ENCODE measurements around the gene CLDN15.
"Not testable (repeated sequence)": the region's sequence is repeated elsewhere in the genome, so short reads cannot be mapped to it uniquely, and the experiment has no call there.

CLDN15 gene

GRCh38 chr7:101222275-101222830 is 15.2 kb downstream of the CLDN15 start:
- DNase-seq (ENCODE audit: low spot score) = no peak

- DNase-seq (ENCODE audit: low spot score) = no peak
These were observed 17.3 kb downstream of the CLDN15 start for GRCh38 chr7:101220295-101220694.

GRCh38 chr7:101218236-101219125 is 19.1 kb downstream of the CLDN15 start:
- DNase-seq (ENCODE audit: low spot score) = no peak

- peak; percentile 96 for DNase-seq (ENCODE audit: low spot score)
These were observed 20.0 kb downstream of the CLDN15 start, which contains the start of the genes PLOD3 and ZNHIT1 for GRCh38 chr7:101217388-101218235. Gene PLOD3 (minus strand): TSS chr7:101217581. CDS start chr7:101217274, 307 bp downstream. Gene ZNHIT1 (plus strand): TSS chr7:101218165. CDS start chr7:101218196, 31 bp downstream.

GRCh38 chr7:101216860-101217387 is 20.7 kb downstream of the CLDN15 start:
- no peak for DNase-seq (ENCODE audit: low spot score)

- no peak for DNase-seq (ENCODE audit: low spot score)
These were observed 21.4 kb downstream of the CLDN15 start for GRCh38 chr7:101216001-101216859.

- no peak for DNase-seq (ENCODE audit: low spot score)
These were observed 25.6 kb downstream of the CLDN15 start for GRCh38 chr7:101212014-101212413.

- DNase-seq (ENCODE audit: low spot score) = no peak
These were observed 26.1 kb downstream of the CLDN15 start for GRCh38 chr7:101211501-101211900.

GRCh38 chr7:101210143-101210542 is 27.5 kb downstream of the CLDN15 start:
- DNase-seq (ENCODE audit: low spot score) = no peak

GRCh38 chr7:101208794-101209193 is 28.8 kb downstream of the CLDN15 start:
- no peak for DNase-seq (ENCODE audit: low spot score)

GRCh38 chr7:101207459-101207858 is 30.1 kb downstream of the CLDN15 start:
- no peak for DNase-seq (ENCODE audit: low spot score)

- no peak for DNase-seq (ENCODE audit: low spot score)
These were observed 30.9 kb downstream of the CLDN15 start for GRCh38 chr7:101206665-101207042.

- DNase-seq (ENCODE audit: low spot score) = no peak
These were observed 31.5 kb downstream of the CLDN15 start for GRCh38 chr7:101205901-101206664.

- DNase-seq (ENCODE audit: low spot score) = not testable (repeated sequence)
These were observed 33.6 kb downstream of the CLDN15 start for GRCh38 chr7:101203740-101204738.

- no peak for DNase-seq (ENCODE audit: low spot score)
These were observed 35.0 kb downstream of the CLDN15 start for GRCh38 chr7:101202603-101202918.

GRCh38 chr7:101201695-101202602 is 35.7 kb downstream of the CLDN15 start:
- DNase-seq (ENCODE audit: low spot score) = no peak

- DNase-seq (ENCODE audit: low spot score) = no peak
These were observed 36.6 kb downstream of the CLDN15 start, which contains the start of gene MOGAT3 for GRCh38 chr7:101200862-101201599. Gene MOGAT3 (minus strand): TSS chr7:101201036. CDS start chr7:101200854, 182 bp downstream.

Data from globus pallidus (tissue), 1 donor.